GM12874 (cell line): ENCODE data around the gene POTEC.
"Not testable (repeated sequence)": the region's sequence is repeated elsewhere in the genome, so short reads cannot be mapped to it uniquely, and the experiment has no call there.

ENCODE experiments used
- TF ChIP-seq, protein P1 (sequence below): IDR thresholded peaks from 2 replicates; pipeline ENCODE4 v1.5.1; 2011; ENCODE audit warnings: low read depth, mild to moderate bottlenecking, control low read depth, low read length, moderate library complexity; ENCODE audit not compliant: insufficient read depth

POTEC gene

DNA sequence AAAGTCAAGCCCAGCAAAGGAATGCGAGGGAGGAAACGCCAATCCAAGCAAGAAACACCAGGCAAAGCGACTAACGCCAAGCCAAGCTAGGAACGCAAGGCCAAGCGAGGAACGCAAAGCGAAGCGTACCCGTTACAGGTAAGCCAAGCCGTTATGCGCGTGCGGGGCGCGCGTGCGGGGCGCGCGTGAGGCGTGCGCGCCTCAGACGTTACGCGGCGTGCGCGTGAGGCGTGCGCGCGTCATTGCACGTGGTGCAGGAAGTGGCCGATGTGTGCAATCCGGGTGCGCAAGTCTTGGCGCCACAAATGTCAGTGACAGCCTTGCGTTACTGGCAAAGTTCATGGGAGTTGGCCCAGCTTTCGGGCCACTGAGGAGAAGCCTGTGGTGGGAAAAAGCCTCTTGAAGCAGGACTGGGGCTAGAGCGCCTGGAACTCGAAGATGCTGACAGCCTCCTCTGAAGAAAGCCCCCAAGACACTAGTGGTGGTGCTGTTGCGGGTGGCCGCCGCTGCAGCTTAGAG, at the start of gene POTEC:
Gene POTEC (minus strand): TSS at position 155 of the 519 bp plus-strand sequence. CDS start 454 bp downstream, outside the sequence.
- TF ChIP-seq, protein P1, sequence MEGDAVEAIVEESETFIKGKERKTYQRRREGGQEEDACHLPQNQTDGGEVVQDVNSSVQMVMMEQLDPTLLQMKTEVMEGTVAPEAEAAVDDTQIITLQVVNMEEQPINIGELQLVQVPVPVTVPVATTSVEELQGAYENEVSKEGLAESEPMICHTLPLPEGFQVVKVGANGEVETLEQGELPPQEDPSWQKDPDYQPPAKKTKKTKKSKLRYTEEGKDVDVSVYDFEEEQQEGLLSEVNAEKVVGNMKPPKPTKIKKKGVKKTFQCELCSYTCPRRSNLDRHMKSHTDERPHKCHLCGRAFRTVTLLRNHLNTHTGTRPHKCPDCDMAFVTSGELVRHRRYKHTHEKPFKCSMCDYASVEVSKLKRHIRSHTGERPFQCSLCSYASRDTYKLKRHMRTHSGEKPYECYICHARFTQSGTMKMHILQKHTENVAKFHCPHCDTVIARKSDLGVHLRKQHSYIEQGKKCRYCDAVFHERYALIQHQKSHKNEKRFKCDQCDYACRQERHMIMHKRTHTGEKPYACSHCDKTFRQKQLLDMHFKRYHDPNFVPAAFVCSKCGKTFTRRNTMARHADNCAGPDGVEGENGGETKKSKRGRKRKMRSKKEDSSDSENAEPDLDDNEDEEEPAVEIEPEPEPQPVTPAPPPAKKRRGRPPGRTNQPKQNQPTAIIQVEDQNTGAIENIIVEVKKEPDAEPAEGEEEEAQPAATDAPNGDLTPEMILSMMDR: not testable (repeated sequence)

DNA sequence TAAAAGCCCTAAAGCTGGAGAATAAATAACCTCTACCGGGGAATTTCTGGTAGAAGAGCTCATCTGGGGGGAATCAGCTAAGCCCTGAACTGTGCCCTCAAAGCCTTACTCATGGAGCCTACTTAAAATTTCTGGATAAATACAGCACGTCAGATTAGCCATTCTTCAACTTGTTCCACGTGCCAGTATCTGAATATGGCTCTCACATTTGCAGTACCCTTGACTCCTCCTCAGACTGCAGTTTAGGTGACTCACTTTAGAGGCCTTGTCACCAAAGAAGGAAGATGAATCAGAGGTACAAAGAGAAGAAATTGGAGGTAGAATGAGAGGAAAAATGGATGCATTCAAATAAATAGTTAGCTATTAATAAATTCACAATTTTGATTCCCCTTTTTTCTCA, 34.6 kb upstream of the POTEC start:
- TF ChIP-seq, protein P1: no peak
